Stimulated activated CD4-positive, alpha-beta T cell treated with anti-CD3 and anti-CD28 coated beads, TNF-alpha, amount 100 ng/mL, for 4 hours (primary cell): ENCODE data around the gene TMIGD3.

ENCODE experiments used
- DNase-seq, 3 experiments: peaks; one replicate each; pipeline ENCODE4 v3.0.0-alpha.2; 2020; ENCODE audit warnings: low read depth in 3 of 3

Gene TMIGD3

DNA sequence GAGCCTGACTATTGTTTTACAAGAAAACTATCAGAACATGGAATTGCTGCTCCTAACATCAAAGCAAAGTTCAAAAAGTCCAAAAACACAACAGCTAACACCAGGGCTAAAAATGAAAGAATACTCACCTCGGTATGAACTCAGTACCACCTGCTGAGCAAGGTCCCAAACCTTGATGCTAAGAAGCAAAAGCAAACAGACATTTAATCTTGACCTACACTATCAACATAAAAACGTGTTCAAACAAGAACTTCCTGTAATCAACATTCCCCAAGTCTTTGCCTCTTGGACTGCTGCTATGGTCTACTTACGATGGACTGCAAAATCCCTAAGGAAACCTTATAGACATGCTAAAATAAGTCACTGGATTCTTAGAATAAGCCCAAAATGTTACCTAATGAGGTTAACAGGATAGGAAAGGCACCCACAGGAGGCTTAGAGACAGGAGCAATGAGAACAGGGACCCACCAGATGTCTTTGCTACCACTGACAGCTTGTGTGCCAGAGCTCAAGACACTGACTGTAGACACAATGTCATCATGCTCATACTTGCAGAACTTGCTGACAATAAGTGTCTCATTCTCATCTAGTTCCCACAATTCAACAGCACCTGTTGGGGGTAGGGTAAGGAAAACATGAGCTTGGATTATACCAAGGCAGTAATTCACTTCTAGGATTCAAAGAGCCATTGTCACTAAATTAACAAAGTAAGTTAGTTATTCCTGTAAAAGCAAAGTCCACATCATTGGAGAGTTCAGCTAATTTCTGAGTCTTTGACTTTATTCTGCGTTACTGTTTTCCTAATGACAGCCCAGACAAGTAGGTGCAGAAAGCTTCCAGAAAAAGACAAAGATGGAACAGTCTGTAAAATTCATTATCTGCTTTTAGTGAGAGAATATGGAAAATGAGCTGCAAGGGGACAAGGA is 56.2 kb downstream of the TMIGD3 start:
- DNase-seq, result no peak

DNA sequence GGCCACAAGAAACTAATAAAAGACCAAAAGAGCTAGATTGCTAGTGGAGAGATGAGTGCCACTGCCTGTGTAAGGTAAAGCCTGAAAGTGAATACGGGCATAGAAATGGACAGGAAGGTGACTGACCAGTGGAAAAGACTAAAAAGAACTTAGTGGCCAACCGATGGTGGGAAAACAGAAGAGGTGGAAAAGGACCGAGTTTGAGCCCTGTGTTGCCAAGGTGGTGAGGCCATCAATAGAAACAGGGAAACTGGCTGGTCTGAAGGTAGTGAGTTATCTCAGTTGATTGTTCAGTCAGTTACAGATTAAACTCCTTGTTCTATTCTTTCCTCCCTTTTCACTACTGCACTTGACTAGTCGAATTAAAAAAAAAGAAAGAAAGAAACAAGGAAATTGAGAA is 56.9 kb downstream of the TMIGD3 start:
- no peak for DNase-seq

DNA sequence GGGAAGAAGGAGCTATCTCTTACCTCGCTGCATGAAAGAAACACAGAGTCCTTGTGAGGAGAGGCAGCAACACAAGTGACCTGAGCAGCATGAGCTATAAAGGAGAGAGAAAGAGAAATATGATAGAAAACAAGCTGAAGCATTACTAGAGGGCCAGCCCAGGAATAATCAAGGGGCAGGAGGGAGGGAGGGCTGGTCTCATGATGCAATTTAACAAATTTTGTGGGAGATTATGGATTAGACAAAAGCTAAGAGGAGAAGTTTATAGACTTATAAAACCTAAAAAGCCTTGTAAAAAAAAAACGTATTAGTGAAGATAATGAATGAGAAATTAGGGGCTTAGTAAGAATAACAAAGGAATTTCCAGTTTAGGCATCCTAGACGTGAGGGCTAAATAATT is 59.4 kb downstream of the TMIGD3 start:
- no peak for DNase-seq

DNA sequence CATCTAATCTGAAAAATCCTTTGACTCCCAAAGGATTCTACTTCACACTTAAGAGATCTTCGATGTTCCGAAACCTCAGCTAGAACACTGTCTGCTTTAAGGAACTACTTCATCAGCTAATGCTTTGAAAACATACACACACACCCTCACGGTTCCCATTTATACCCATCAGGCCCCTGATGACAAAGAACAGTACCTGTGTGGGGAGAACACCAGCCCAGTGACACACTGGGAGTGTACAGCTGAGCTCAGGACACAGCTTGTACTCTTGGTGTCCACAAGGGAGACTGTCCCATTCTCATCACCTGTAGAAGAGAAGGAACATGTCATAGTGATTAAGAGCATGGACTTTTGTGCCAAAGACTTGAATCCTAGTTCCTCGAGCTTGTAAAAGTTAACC is 61.0 kb downstream of the TMIGD3 start:
- no peak for DNase-seq

DNA sequence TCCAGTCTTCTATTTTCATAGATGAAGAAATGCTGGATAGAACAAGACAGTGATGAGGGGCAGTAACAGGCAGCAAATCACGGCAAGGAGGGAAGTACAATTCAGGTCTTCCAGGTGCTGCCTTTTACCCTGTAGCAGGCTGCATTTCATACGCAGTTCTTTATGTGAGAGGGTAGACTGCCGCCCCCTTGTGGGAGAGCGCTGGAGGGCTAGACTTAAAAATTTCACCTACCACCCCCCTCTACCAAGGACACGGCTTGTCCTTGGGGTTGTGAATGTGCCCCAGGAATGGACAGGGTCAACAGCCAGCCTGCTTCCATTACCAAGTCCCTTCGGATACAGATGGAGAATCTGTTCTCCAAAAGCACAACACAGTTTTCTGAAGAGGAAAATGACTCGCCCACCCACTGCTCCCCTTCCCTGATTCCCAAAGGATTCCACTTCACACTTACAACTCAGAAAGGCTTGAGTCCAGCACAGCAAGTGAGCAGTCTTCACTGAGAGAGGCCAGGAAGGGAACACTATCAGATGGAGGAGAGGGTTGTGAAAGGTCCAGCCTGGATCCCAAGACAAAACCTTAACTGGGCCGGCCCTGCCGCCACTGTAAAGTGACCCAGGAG is 61.8 kb downstream of the TMIGD3 start:
- peak; percentile 18 to 45 (median 40) for DNase-seq

DNA sequence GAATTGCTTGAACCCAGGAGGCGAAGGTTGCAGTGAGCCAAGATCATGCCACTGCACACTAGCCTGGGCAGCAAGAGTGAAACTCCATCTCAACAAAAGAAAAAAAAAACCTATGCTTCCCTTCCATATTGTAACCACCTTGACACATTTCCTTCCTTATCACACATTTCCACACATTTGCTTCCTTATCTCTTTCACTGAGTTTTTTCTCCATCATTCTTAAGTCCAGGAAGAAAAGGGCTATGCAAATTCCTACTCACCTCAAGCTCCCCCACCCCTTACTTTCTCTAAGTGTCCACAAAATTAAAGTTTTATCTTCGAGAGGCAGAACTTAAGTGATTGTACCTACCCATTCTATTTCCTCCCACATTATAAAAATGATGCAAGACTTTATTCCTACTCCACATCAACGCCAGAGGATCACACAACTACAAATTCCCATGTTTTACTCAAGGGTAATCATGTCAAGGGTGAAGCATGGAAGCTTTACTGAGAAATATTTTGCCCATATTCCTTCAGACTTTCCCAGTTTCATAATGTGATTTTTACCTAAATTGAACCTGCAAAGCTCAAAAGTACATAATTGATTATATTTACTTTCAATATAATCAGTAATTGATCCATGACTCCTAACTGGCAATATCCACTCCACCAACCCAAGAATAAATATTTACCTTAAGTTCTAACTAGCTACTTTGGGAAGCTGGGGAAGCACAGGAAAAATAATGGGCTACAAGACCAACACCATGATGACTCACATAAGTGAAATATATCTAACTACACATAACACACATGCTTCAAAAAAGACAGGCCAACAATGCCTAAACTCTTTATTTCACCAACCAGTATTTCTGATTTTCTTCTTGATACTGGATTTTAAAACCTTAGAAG is 63.7 kb downstream of the TMIGD3 start:
- DNase-seq, result no peak

DNA sequence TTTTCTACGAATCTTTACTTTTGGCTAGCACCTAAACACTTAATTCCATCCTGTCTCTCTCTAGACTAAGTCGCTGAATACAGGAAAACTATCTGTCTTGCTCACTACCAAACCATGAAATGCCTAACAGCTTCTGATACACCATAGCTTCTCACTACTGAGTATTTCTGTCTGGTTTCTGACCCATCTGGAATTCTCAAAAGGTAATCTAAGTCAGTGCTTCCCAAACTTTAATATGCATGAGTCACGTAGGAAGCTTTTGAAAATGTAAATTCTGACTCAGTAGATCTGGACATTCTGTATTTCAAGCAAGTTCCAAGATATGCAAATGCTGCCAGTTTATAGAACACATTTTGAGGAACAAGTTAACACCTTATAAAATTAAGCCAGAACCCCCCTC is 66.7 kb downstream of the TMIGD3 start:
- no peak for DNase-seq
